ENCODE results near the gene ADAM15.

The ADAM15 gene

DNA sequence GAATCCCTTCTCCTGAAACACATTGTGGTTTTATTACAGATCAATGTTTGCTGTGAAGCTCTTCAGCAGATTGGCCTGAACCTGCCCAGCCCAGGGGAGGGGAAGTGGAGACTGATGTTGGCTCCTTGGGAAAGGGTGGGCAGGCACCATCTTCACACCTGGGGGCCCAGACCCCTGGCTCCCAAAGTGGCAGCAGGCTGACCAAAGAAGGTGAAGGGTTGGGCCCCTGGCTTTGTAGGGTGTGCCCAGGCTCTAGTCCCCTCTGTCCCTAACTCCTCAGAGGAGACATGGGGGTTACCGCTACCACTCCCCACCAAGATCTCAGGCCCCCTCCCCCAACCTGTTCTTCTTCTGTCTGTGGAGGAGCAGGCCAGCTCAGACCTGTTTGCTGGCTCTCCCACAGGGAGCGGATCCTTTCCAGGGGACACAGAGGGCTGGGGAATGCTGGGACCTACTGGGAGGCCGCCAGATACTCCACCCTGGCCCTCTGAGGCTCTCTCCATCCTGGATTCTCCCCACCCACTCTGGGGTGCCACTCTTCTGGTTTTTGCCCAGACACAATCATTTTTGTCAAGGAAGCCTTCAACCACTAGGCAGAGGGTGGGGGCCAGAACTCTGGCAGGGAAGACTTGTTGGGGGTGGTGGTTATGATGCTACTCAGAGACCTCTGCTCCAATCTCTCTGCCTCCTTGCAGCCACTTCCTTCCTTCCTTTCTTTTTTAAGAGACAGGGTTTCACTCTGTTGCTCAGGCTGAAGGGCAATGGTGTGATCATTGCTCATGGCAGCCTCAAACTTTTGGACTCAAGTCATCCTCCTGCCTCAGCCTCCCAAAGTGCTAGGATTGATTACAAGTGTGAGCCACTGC lies 22.5 kb downstream of the ADAM15 start:
- DNase-seq: no peak

DNA sequence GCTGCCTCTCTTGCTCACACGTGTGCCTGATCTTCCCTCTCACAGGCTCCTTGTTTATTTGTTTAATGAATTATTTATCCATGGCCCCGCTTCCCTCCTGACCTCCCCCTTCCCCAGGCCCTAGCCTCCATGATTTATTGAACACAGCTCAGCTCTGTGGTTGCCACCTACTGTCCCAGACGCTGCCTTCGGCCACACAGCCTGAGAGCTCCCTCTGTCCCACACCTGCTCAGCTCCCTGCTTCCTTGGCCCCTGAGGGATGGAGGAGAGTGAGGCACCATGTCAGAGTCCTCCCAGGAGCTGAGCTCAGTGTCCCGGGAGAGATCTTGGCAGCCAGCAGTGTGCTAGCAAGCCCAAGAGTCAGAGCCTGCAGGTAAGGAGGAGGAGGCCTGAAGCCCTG lies 24.4 kb downstream of the ADAM15 start:
- no peak for DNase-seq

DNA sequence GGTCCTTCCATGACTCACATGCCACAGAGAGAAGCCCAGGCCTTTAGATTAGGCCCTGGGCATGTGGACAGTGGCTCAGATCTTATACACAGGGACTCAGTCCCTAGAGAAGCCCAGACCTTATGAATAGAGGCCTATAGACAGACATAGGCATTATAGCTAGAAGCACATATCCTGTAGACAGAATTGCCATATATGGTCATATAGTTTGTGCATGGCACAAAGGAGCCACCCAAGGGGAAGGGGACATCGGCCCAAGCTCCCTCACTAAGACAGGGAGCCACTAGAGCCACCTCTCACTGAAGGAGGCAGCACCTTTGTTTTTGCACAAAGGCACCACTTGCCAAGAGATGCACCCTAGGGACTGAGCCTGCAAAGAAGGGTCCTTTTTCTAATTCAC lies 25.3 kb downstream of the ADAM15 start:
- DNase-seq: no peak

DNA sequence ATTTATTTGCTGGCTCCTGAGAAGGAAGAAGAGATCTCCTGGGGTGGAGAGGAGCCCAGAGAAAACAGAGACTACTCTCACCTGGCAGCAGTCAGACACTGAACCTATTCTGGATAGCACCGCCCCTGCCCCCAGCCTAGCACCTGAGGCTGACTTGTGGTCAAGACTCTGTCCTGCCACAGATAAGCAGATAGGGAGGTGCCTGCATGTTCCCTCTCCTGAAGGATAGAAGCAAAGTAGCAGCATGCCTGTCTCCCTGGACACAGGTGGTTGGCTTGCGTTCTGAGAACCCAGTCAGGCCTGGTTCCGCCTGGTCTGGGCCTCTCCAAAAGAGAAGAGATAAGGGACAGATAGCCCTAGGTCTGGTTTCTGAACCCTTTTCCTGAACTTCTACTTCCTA lies 26.2 kb downstream of the ADAM15 start:
- DNase-seq: no peak

DNA sequence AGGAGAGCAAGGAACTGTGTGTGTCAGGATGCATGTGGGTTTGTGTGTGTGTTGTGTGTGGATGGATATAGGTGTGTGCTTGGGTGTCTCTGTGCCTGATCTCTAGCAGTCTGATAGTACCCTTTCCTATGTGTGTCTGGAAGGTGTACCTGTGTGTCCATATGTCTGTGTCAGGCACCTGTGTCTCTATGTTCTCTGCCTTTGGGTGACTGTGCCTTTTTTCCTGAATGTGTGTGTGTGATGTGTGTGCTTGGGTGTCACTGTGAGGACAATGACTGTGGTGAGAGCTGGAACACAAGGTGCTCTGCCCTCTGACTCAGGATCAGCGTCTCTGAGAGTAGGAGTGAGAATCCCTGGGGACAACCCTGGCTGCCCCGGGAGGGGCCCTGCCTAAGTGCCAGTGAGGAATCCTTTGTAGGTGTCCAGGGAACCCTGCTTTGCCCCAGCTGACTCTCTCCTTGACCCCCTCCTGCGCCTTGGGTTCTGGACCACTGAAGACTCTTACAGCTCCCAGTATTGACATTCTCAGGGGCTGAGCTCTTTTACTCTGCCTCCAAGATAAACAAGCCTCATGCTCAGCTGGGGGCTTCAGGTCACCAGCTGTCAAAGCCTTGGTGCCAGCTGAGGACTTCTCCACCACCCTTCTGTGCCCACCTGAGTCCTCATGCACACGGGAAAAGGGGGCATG lies 26.8 kb downstream of the ADAM15 start:
- DNase-seq: no peak

DNA sequence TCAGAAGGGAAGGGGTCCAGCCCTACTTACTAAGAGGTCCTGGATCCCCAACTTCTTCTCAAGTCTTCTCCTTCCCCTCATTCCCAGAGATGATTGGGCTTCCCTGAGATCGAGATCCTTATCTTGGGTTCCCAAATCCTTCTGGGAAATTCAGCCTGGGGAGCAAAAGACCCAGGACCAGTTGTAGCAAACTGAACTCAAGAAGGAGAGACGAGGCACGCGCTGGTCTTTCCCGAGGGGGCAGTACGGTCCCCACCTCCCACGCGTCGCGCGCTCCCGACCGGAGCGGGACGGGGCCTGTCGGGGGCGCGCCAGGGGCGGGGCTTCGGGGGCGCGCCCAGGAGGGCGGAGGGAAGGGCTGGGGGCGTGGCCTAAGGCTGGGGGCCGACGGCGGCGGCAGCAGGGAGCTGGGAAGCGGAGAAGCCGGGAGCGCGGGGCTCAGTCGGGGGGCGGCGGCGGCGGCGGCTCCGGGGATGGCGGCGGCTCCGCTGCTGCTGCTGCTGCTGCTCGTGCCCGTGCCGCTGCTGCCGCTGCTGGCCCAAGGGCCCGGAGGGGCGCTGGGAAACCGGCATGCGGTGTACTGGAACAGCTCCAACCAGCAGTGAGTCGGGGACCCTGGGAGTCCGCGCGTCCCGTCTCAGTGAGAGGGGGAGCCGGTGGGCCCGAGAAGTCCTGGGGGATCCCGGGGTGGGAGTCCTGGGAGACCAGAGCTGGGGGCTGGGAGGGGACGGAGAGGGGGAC lies 27.5 kb downstream of the ADAM15 start, which contains the start of gene EFNA3:
Gene EFNA3, plus strand, starts transcription at position 369 of the 741 bp plus-strand sequence. Its CDS starts 105 bp downstream, at position 474.
- peak in 1 of 2 donors; percentile 35 for DNase-seq

DNA sequence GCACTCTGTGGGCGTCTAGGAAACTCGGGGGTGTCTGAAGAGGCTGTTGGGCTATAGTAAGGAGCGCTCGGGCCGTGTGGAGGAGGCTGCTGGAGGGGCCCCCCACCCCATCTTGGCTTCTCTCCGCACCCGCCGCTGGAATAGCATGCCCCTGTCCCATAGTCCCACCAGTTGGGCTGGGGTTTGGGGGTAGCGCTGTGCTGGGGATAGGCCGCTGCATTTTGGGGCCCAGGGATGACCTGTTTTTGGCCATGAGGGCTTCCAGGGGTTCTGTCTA lies 28.0 kb downstream of the ADAM15 start:
- DNase-seq: no peak

DNA sequence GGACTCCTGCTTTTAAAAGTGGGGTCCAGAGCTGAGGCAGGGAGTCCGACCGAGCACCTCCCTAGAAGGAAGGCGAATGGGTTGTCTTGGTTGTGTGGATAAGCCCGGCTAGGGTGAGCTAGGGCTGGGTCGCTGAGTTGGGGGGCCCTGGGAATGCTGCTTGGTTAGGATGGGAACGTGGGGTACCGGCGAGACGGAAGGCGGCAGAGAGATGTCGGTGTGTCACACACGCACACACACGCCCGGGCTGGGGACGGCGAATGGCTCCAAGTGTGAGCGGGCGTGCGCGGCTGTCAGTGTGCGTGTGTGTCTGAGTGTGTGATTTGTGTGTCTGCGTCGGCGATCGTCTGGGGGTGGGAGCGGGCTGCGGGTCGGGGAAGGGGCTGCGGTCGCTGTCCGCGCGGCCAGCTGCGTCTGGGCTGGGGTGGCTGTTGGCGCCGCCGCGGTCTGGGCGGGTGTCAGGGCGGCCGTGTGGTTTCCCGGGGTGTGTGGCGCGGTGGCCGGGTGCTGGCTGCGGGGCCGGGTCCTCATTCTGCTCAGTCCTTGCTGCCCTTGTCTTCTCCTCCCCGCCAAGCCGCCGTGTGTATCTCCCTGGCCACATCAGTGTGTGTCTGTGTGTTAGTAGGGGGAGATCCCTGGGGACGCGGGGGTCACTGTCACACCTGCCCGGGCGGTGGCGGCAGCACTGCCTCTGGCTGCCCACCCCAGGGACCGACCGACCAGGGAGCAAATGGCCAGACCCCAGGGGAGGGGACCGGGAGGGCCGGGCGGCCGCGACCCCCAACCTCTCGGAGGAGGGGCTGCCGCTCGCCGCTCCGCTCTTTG lies 28.6 kb downstream of the ADAM15 start:
- DNase-seq: no peak

DNA sequence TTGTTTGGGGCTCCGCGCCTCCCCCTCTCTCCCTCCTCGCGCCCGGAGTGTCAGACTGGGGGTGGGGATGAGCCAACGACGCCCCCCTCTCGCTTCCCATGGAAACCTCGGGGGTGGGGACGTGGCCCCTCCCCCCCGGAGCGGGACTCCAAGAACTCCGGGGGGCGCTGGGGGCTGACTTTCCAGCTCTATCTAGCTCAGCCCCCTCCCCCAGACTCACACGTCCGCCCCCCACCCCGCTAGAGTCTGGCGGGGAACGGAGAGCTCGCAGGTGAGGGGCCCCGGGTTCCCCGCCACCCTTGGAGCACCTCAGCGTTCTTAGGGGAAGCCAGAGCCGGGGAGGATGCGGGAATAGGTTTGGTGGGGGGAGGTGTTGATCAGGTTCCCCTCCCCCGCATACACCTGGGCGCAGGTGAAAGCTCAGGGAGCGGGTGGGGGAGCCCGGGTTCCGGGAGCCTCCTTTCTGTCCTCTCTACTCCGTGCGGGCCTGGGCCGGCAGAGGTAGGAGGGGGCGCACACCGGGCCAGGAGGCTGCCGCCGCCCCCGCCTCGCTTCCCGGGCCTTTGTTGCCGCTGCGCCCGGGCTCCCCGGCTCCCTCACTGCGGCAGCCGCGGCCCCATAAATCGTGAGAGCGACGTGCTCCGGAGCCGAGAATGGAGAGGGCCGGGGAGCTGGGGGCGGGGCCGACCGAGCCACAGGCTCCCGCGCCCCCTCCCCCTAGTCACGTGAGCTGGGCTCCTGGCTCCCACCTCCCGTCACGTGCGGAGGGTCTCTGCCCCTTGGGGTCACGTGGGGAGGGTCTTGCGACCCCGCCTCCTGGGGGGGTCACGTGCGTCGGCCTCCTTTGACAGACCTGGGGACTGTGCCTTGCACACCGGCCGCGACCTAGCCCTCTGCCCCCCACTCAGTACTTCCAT lies 29.5 kb downstream of the ADAM15 start:
- no peak for DNase-seq

DNA sequence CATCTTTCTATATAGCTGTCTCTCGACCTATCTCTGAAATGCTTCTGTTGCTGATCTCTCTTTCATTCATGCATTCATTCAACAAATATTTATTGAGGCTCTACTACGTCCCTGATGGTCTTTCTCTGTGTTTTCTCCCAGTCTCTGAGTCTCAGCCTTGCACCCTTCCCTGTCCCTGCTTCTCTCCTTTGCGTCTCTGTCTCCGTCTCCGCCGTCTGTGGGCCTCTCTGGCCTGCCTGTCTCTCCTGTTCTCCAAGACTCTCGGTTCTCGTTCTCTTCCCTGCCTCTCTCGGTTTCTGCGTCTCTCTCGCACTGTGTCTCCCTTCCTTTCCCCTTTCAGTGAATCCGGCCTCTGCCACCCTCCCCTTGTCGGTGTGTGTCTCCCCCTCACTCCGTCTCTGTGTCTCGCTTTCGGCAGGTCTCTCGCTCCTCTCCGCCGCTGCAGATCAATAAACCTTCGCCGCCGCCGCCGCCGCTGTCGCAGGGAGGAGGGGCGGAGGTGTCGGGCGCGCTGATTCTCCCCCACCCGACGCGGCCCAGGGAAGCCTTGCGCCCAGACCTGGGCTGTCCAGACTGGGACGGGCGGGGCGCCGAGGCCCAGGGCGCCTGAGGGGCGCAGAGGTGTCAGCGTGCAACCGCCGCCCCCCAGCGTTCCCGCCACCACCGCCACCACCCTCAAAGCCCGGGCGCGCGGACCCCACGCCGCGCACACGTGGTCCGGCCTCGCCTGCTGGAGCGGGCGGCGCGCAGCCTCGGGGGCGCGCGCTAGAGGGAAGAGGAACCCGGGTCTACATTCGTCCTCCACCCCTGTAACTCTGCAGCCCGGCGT lies 30.6 kb downstream of the ADAM15 start:
- no peak for DNase-seq

DNA sequence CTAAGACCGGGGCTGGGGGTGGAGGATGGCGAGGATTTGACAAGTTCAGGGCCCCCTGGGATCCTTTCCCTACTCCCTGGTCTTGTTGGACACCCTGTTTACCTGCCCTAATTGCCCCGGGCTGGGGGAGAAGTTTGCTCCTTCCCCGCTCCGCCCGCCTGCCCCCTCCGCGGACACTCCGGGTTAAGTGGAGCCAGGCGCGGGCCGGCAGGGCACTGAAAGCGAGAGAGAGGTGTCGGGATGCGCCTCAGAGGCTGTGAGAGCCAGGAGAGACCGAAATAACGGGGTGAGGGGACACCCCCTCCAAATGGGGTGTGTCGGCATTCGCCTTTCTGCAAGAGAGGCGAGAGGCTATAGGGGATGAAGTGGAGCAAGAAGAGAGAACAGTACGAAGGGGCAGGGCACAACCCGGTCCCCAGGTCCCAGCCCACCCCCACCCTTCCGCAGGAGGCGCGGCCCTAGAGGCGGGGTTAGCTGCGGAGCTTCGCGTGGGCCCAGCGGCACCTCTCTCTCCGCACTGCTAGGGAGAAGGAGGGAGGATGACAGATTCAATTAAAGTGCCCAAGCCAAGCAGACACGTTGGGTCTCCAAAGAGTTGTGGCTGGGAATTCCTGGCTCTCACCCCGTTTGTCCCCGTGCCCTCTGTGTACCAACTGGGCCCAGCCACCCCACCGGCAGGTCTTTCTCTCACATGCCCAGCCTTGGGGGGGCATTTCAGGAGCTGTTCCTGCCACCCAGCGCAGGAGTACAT lies 31.4 kb downstream of the ADAM15 start:
- DNase-seq: no peak

DNA sequence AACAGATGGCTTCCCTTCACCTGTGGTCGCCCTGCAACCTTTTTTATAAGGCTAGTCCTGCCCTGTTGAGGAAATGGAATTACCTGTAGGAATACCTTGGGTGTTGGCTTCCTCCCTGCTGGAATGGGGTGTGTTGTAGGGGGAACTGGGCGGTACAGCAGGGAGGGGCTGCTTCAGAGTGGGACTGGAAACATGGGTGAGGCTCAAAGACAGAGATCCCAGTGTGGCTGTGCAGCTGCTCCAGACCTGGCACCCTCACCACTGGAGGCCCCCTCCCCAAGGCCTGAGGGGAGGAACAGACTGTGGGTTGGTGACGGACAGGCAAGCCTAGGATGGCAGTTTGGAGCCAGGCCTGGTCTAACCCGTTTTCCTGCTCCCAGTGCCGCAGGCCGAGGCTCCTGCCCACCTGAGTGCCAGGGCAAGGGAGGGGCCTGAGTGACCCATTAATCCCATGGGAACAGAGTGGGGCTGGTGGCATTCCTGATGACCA lies 32.0 kb downstream of the ADAM15 start:
- no peak for DNase-seq

DNA sequence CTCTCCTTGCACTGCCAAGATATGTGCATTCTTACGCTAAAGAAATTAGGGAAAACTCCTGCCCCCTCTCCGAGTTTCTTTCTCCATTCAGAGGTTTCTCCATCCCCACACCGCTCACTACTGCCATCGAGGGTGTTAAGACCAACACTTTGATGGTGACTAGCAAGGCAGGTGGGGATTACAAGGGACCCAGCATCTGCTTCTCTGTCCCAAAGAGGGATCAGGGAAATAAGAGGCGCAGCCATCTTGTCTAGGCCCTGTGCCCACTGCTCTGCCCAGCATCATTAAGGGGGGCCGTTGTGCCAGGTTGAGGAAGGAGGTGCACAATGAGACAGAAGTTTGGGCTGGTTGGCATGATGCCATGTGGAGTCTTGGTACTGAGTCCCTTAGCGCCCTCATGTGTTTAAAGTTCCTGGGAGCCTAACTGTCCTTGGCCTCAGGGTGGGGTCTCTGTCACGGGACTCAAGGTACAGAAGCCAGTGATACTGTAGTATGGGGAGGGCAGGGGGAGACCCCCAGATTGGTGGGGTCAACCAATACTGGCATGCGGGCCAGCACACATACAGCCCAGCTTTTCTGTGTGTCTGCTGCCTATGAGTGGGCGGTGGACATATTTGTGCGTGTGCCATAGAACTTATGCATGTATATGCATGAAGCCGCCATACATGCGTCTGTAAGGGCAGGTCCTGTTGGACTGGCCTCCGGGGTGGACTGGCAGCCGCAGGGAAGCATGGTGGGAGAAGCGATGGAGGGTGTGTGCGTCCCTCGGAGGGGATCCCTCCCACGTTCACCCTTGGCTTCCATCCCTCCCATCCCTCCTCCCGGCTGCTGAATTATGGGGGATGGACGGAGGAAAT lies 33.0 kb downstream of the ADAM15 start:
- DNase-seq: no peak

DNA sequence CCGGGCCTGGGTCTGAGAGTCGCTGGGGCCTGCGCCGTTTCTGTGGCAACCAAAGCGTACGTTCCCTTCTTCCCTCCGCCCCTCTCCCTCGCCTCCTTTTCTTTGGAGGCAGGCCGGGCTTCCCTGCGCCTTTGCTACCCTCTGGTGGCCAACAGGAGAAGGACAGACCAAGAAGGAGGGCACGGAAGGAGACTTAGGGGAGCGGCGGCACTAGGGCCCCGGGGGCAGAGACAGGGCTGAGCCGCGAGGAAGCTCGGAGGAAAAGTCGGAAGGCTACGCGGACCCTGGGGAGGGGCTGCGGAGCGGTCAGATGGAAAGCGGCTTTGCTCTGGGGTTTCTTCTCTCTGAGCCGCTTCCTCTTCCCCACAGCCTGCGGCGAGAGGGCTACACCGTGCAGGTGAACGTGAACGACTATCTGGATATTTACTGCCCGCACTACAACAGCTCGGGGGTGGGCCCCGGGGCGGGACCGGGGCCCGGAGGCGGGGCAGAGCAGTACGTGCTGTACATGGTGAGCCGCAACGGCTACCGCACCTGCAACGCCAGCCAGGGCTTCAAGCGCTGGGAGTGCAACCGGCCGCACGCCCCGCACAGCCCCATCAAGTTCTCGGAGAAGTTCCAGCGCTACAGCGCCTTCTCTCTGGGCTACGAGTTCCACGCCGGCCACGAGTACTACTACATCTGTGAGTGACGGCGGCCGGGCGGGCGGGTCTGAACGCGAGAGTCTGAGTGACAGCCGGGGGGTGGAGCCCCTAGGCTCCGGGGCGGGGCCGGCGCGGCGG lies 33.8 kb downstream of the ADAM15 start:
- DNase-seq: peak; percentile 90 to 94

DNA sequence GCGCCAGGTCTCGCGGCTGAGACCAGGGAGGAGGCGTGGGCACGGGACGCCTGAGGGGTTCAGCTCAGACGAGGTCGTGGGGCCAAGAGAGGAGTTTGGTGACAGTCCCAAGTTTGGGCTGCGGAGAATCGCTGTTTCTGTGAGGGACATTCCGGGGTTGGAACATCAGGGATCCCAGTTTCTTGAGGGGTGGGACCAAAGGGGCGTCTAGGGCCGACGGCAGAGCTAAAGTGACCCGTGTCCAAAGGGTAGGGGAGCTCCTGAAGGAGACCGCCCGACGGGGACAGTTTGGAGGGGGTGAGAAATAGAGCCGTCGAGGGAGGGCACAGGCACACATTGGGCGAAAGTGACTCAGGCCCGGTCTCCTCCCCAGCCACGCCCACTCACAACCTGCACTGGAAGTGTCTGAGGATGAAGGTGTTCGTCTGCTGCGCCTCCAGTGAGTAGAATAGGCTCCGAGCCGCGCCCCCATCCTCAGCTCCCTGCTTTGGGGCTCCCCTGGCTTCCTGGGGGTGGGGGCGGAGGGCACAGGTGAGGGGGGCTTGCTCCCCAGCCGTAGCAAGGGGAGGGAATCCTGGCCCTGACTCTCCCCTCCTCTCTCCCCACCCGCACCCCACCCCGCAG lies 34.5 kb downstream of the ADAM15 start:
- DNase-seq: no peak

DNA sequence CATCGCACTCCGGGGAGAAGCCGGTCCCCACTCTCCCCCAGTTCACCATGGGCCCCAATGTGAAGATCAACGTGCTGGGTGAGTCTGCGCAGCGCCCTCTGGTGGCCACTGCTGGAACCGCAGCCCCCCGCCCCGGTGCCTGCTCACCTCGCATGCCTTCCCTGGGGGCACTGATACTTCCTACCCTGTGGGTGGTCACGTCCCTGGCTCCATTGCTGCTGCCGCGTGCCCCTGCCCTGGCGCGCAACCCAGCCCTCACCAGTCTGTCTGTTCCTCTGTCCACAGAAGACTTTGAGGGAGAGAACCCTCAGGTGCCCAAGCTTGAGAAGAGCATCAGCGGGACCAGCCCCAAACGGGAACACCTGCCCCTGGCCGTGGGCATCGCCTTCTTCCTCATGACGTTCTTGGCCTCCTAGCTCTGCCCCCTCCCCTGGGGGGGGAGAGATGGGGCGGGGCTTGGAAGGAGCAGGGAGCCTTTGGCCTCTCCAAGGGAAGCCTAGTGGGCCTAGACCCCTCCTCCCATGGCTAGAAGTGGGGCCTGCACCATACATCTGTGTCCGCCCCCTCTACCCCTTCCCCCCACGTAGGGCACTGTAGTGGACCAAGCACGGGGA lies 35.1 kb downstream of the ADAM15 start:
- DNase-seq: peak; percentile 14 to 36

Data from hippocampal formation (tissue), 2 donors.